Stimulated activated CD8-positive, alpha-beta memory T cell treated with anti-CD3 and anti-CD28 coated beads, Interleukin-2, amount 100 ng/mL, for 1 hour (primary cell): ENCODE measurements around the gene PBX4.

Source experiments
- DNase-seq, 2 donors: peaks; one replicate each; pipeline ENCODE4 v3.0.0-alpha.2; 2020; ENCODE audit warnings: low read depth in 2 of 2

Gene PBX4

GRCh38 chr19:19526581-19527370, 91.7 kb downstream of the PBX4 start:
- no peak for DNase-seq

GRCh38 chr19:19525611-19526380, 92.7 kb downstream of the PBX4 start:
- DNase-seq, result no peak

GRCh38 chr19:19524053-19524452, 94.4 kb downstream of the PBX4 start:
- no peak for DNase-seq

GRCh38 chr19:19523177-19523576, 95.3 kb downstream of the PBX4 start:
- DNase-seq, result no peak

GRCh38 chr19:19520989-19521388, 97.5 kb downstream of the PBX4 start:
- no peak for DNase-seq

- no peak for DNase-seq
Measured at GRCh38 chr19:19517235-19517619, 101.3 kb downstream of the PBX4 start.

GRCh38 chr19:19515642-19516519, 102.6 kb downstream of the PBX4 start, which contains the start of gene NDUFA13:
NDUFA13 (plus strand) TSS chr19:19516225; CDS start chr19:19516239, 14 bp downstream.
- peak; percentile 85 to 89 for DNase-seq

GRCh38 chr19:19514881-19515641, 103.4 kb downstream of the PBX4 start, which contains the start of gene TSSK6:
TSSK6 (minus strand) TSS chr19:19515548; CDS start chr19:19515427, 121 bp downstream.
- DNase-seq, result no peak

GRCh38 chr19:19514215-19514657, 104.3 kb downstream of the PBX4 start:
- no peak for DNase-seq

- no peak for DNase-seq
Measured at GRCh38 chr19:19513682-19514081, 104.8 kb downstream of the PBX4 start.
